NCI-H2107 (cell line): ENCODE results near the gene ZBTB44.

Experiments used
- DNase-seq: peaks from one replicate; lab custom pipeline; 2025; lab: John Stamatoyannopoulos, UW

ZBTB44 gene

DNA sequence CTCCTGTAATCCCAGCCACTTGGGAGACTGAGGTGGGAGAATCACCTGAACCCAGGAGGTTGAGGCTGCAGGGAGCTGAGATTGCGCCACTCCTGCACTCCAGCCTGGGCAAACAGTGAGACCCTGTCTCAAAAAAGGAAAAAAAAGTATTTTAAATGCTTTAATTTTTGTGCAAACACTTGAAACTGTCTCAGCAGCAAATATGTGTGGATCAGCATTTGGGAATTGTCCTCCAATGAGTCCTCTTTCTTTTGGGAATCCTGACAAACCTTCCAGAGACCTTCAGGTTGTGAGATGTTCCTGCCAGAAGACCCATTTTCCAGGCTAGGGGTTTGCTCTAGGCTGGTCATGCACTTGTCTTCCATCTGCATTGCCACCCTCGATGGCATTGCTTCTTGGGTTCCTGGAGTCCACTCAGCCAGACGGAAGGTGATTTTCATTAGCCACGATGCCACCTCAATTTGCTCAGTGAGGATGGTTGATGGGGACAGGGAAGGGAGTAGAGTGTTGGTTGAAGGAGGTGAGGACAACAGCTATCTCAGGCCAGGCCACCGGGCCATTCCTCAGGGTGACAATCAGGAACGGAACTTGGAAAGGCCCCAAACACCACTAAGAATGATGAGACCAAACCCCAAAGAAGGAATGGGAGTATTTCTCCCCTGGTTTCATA lies 99.7 kb downstream of the ZBTB44 start:
- no peak for DNase-seq

DNA sequence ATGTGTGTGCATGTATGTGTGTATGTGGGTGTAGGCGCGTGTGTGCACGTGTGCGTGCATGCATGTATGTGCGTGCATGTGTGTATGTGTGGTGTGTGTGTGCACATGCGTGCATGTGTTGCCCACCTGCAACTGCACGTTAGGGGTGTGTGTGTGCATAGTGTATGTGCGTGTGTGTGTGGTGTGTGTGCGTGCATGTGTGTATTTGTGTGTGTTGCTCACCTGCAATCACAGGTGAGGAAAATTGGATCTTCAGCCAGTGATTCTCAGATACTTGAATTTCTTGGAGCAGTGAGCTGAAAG lies 100.8 kb downstream of the ZBTB44 start:
- DNase-seq: no peak

DNA sequence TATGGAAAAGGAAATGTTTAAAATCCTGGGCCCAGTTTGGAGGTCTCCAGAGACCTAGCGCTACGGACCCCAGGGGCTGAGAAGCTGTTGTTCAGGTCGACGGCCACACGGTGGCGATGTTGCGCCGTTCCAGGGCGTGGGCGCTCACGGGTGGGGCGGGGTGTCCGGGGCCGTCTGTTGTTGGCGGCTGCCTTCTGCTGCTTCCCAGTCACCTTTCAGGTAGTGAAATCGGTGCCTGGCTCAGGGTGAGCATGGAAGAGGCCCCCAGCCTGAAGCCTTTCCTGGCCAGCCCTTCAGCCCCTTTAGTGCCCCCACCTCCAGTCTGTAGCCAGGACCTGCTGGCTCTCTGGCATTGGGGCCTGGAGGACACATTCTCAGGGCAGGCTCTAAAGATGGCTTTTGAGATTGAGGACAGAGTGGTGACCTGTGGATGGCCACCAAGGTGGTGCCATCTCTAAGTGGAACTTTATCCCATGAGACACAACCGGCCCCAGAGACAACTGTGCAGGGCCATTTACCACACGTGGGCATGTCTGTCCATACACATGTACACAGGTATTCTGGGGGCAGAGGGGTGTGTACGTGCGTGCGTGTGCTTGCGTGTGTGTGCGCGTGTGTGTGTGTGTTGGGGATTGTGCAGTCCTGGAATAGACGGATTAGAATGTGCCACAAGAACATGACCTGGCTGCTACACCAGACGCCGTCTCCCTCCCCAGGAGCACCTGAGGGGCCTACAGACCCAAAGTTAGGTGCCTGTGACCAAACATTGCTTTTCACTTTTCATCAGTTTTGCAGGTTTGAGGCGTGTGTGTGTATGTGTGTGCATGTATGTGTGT lies 101.4 kb downstream of the ZBTB44 start:
- DNase-seq: peak; percentile 51

DNA sequence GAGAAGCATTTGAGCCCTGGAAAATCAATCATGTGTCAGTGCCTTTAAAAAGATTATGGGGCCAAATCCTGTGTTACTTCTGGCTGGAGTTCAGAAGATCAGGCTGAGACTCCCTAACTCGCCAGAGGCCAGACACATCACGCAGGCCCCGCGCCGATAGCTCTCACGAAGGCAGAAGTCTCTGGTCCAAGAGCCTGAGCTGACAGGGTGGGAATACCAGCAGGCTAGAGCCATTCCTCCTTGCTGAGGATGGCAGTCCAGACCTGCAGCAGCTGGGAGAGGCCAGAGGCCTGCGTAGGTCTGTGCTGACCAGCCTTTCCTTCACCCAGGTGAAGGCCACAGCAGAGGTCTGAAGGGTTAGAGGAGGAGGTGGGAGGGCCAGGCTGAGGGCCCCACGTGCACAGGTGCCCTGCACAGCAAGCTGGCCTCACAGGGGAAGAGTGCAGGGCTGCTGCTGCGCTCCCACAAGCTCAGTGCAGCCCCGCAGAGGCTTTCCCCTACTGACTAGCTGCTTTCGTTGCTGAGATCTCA lies 102.2 kb downstream of the ZBTB44 start:
- no peak for DNase-seq

DNA sequence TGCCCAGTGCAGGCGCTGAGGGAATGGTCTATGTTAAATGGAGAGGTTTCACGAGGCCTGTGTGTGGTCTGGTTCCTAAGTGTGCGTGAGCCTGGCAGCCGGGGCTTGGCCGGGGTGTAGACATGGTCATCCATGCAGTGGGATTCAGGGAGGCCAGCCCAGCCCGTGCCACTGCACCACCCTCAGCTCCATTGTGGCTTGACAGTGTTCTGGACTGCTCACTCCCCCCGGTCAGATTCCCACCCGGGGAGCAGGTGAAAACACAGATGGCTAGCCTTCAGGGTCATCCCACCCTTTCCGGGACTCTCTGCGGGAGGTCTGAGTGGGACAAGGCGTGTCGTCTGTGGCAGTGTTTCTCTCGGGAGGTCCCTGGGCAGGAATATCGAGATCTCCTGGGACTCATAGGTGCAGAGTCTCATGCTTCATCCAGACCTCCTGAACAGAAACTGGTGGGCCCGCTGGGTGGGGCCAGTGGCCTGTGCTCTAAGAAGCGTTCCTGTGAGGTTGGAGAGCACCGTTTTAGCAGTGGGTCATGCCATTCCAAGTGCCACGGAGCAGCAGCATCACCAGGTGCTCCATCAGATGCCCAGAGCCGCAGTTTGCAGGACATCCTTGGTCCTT lies 102.8 kb downstream of the ZBTB44 start:
- DNase-seq: no peak

DNA sequence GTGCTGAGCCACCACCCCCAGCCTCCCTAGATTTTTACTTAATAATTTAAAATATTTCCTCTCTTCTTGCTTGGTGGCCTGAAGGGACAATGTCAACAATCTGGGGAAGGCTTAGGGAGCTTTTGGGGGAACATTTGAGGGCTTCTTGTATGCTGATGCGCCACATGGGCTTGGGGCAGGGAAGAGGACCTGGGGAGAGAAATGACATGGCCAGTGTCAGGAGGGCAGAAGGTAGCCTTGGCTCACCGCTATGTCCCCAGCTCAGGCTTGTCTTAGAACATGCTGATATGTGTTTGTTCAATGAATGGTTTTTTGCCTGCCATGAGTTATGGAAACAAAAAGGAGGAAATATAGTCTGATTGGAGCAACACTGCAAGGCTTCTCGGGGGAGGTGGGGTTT lies 103.6 kb downstream of the ZBTB44 start:
- no peak for DNase-seq

DNA sequence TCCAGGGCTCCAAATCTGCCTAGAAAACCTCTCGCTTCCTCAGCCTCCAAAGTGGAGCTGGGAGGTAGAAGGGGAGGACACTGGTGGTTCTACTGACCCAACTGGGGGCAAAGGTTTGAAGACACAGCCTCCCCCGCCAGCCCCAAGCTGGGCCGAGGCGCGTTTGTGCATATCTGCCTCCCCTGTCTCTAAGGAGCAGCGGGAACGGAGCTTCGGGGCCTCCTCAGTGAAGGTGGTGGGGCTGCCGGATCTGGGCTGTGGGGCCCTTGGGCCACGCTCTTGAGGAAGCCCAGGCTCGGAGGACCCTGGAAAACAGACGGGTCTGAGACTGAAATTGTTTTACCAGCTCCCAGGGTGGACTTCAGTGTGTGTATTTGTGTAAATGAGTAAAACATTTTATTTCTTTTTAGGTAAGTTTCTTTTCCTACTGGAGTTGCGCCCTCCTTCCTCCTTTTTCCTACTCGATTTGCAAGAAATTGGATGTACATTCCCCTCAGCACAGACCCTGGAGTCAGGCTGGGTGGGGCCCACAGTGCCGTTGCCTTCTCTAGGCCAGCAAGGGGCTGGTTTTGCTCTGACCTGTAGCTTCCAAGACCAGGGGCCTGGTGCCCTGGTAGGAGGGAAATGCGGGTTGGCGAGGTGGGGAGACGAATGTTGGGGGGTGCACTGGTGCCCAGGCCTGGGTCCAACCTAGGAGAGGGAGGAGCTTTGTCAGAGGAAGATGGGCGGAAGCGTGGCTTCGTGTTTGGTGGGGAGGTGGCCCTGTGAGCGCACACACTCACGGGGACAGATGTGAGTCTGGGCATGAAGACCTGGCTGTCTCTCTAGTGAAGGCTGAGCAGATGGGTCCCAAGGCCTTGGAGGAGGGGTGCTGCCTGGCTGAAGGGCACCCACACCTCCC lies 104.5 kb downstream of the ZBTB44 start:
- no peak for DNase-seq

DNA sequence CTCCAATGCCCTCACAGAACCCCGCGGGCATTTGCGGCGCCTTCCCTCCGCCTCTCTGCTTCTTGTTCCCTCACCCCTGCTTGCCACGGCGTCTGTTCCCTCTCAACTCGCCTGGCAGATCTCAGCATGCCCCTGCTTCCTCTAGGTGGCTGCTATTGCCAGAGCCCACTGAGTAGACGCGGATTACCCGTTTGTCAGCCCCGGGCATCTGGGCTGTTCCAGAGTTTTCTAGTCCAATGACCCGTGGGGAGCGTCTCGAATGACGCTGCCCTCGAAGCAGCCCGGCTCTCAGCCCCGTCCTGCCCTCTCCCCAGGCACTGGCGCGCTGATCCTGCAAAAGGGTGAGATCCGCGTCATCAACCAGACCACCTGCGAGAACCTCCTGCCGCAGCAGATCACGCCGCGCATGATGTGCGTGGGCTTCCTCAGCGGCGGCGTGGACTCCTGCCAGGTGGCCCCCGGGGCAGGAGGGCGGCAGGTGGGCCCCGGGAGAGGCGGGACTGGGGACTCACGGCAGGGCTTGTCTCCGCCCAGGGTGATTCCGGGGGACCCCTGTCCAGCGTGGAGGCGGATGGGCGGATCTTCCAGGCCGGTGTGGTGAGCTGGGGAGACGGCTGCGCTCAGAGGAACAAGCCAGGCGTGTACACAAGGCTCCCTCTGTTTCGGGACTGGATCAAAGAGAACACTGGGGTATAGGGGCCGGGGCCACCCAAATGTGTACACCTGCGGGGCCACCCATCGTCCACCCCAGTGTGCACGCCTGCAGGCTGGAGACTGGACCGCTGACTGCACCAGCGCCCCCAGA lies 105.4 kb downstream of the ZBTB44 start:
- no peak for DNase-seq

DNA sequence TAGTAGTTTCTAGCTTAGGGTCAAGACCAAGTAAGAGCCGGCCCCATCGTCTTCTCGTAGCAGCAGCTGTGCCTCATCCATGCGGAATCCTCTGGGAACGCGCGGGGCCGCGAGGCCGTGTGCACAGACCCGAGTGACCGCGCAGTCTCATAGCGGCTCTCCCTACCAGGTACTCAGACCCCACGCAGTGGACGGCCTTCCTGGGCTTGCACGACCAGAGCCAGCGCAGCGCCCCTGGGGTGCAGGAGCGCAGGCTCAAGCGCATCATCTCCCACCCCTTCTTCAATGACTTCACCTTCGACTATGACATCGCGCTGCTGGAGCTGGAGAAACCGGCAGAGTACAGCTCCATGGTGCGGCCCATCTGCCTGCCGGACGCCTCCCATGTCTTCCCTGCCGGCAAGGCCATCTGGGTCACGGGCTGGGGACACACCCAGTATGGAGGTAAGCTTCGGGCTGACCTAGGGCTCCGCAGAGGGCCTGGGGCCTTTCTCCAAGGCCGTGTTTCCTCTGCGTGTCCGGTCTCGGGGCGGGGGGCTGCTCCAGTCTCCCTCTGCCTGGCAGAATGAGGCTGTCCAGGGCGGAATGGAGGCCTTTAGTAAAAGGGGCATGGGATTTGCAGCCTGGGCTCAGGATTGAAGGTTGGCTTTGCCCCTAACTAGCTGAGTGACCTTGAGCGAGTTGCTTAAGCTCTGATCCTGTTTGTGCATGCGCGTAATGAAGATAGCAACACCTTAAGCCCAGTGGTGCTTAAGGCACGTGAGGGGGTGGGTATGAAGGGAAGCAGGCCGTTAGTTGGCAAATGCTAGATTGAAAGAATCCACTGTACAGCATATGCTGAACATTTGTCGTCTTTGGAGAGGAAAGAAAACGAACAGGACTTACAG lies 106.2 kb downstream of the ZBTB44 start:
- DNase-seq: no peak

DNA sequence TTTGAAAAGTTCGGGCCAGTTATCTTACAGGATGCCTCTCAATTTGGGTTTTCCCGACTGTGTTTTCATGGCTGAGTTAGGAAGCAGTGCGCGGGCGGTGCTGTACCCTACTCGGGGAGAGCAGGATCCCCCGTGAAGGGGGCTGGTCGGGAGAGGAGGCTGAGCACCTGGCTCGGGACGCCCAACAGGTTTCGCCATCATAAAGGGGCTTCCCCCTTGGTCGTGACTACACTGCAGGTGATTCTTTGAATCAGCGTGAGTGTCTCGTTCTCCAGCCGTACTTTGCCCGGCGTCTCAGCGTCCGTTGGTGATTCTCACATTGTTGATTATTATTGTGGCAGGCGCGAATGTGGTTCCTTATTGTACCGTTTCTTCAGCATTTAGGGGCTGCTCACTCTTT lies 108.6 kb downstream of the ZBTB44 start:
- DNase-seq: no peak

DNA sequence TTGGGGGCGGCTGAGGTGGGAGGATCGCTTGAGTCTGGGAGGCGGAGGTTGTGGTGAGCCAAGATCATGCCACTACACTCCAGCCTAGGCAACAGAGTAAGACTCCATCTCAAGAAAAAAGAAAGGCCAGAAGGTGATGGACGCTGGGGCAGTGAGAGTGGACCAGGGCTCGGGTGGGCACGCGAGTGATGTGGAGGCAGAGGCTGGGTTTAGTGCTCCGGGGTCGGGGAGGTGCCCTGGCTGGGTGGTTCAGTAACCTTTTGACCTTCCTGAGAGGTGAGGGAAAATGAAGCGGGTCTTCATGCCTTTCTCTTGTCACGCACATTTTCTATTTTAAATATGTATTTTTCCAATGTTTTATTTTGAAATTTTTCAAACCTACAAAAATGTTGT lies 110.0 kb downstream of the ZBTB44 start:
- no peak for DNase-seq

DNA sequence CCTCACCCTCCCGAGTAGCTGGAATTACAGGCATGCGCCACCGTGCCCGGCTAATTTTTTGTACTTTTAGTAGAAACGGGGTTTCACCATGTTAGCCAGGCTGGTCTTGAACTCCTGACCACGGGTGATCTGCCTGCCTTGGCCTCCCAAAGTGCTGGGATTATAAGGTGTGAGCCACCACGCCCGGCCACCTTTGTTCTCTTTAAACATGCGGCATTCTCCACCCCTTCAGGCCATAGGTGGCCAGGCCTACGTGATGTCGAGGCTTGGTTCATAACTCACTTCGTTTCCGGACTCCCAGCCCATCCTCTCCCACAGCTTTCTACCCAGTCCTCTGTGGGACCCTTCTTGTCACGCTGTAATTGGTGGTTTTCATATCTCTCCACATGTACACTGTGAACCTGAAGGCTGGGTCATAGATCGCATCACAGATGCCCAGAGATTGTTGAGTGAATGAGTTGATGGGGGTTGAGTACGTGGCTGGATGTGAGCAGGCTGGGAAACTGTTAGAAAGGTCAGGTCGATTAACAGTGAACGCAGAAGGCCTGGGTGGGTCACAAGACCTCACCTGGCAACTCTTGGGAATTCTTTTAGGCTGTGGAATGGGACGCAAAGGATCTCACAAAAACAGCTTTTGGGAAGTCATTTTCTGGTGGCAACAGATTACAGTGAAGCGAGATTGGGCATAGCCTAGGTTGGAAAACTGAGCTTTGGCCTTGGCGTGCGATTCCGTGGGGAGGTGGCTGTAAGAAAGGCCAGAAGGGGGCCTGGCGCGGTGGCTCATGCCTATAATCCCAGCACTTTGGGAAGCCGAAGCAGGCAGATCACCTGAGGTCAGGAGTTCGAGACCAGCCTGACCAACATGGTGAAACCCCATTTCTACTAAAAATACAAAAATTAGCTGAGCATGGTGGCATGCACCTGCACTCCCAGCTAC lies 110.7 kb downstream of the ZBTB44 start:
- DNase-seq: no peak

DNA sequence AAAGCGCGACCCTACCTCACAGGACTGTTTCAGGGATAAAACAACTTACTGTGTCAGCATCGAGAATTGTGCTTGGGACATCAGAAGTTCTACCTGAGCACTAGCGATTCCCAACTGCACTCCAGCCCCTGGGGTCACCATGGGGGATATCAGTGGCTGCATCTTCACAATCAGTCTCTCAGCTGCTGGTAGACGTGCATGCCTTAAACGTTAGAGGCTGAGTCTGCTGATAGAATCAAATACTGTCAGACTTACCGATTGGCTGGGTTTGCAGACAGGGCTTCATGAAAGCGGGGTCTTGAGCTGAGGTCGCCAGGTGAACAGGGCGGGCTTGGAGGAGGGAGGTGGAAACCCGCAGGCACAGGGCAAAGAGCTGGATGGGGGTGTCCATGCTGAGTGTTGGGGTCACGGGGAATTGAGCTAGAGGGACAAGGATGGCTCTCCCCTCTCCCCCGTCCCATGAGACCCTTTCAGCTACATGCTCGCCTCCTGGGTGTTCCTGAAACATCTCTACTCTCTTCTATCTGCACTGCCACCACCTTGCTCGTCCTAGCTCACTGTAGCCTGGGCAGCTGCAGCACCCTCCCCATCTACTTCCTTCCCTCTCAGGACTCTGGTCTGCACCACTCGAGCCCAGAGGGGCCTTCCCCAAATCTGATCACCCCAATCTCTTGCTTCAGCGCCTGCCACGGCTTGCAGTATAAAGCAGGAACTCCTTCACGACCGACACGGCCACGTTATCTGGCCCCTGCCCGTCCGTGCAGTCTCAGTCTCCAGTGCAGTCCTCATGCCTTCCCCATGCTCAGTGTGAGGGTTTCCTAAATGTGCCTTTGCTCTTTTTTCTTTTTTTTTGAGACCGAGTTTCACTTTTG lies 111.7 kb downstream of the ZBTB44 start:
- DNase-seq: no peak

DNA sequence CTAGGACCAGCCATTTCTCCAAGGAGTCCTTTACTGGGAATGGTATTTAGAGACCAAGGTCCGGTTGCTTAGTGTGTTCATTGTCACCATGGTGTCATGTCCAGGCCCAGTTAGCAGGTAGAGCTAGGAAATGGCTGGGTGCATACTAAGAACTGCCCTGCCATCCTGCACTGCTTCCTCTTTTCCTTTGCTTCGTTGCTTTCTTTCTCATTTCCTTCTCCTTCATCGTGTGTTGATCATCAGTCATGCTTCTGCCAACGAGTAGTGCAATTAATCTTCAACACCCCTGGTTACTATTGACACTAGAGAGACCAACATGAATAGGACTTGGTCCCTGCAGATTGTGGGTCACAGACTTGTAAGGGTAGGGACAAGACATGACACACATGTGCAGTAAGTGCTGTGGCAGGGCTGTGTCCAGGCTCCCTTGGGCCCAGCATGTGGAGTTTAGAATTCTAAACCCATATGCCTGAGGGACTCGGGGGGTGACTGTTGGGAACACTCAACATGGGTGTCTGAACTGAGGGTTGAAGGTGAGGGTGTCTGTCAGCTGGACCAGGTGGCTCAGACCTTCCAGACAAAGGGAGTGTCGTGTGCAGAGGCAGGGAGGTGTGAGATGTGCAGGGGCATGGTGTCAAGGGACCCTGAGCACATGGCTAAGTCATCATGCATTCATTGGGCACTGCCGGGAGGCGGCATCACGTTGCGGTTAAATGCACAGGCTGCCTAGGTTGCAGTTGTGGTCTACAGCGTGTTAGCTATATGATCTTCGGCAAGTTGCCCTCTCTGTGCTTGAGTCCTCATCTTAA lies 112.5 kb downstream of the ZBTB44 start:
- DNase-seq: no peak

DNA sequence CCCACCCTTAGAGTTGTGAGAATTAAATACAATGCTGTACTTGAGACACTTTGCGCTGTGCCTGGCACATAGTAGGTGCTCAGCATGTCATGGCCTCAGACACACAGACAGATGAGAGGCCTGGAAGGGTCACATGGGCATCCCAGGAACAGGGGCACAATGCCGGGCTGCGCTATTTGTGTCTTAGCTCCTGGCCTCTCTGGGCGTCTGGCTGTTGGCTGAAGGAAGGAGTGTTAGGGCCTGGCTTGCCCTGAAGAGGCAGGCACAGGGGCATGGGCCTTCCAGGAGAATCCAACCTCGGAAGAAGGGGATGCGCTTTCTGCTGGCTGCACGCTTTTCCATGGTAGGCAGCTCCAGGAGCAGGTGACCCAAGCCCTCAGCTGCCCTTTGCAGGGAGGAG lies 113.7 kb downstream of the ZBTB44 start:
- no peak for DNase-seq

DNA sequence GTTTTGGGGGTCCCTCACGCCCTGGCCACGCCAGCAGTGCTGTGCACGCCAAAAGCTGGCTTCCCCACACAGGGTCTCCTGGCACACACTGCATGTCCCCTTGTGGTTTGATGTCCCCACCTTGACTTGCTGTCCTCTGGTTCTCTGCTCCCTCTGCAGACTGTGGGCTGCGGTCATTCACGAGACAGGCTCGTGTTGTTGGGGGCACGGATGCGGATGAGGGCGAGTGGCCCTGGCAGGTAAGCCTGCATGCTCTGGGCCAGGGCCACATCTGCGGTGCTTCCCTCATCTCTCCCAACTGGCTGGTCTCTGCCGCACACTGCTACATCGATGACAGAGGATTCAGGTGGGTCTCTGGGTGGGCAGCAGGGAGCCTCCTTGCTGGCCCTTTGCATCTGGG lies 114.9 kb downstream of the ZBTB44 start:
- no peak for DNase-seq

DNA sequence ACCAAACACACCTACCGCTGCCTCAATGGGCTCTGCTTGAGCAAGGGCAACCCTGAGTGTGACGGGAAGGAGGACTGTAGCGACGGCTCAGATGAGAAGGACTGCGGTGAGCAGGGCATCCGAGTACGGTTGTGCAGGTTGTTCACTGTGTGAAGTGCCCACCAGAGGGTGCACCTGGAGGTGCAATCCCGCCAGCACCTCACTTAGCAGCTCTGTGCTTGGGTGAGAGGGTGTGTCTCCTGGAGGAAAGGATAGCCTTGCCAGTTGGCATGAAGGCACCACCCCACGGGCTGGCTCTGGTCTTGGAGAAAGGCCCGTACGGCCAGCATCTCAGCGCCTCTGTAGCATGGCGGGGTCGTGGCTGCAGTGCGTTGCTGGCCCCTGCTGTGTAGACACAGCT lies 115.8 kb downstream of the ZBTB44 start:
- no peak for DNase-seq
